Spleen (tissue), 11 donors: ENCODE data around the gene SUCLG1. TPM values are rescaled to one million over a fixed set of nuclear protein-coding genes. Genes with fewer than 3 reads are reported as not detected.
"Not testable (repeated sequence)": the region's sequence is repeated elsewhere in the genome, so short reads cannot be mapped to it uniquely, and the experiment has no call there.

ENCODE experiments used
- DNase-seq: peaks from one replicate; pipeline ENCODE4 v3.0.0-alpha.2; 2020
- H3K27ac ChIP-seq, 8 donors: fragments of 200-600 bp; sonication (generic) in 7 of 8; 1 replicate in 4 of 8; 2 replicates in 4 of 8; pipeline versions ENCODE4 v1.5.0 to v1.8.0; 2016 to 2021; ENCODE audit warnings: inconsistent platforms in 4 of 8, mild to moderate bottlenecking in 4 of 8, moderate library complexity in 1 of 8
- H3K27me3 ChIP-seq, 7 donors: fragments of 200-600 bp; sonication (generic) in 6 of 7; replicated peaks in 1 of 7; 1 replicate in 4 of 7; 2 replicates in 3 of 7; pipeline versions ENCODE4 v1.5.0 to v1.8.0; 2016 to 2021; ENCODE audit warnings: inconsistent platforms in 3 of 7, mild to moderate bottlenecking in 1 of 7
- H3K36me3 ChIP-seq, 6 donors: fragments of 200-600 bp; sonication (generic) in 5 of 6; 1 replicate in 4 of 6; 2 replicates in 2 of 6; pipeline versions ENCODE4 v1.5.0 to v1.8.0; 2016 to 2021; ENCODE audit warnings: inconsistent platforms in 2 of 6
- H3K4me1 ChIP-seq, 6 donors: fragments of 200-600 bp; sonication (generic) in 5 of 6; 1 replicate in 3 of 6; 2 replicates in 3 of 6; pipeline versions ENCODE4 v1.5.0 to v1.8.0; 2016 to 2021; ENCODE audit warnings: inconsistent platforms in 3 of 6
- H3K4me3 ChIP-seq, 8 donors: fragments of 200-600 bp; sonication (generic) in 7 of 8; 1 replicate in 4 of 8; 2 replicates in 4 of 8; pipeline versions ENCODE4 v1.5.0 to v1.8.0; 2016 to 2021; ENCODE audit warnings: inconsistent platforms in 4 of 8, mild to moderate bottlenecking in 4 of 8, moderate library complexity in 2 of 8
- H3K9me3 ChIP-seq, 8 donors: fragments of 200-600 bp; sonication (generic) in 7 of 8; 1 replicate in 4 of 8; 2 replicates in 4 of 8; pipeline versions ENCODE4 v1.5.0 to v1.8.0; 2016 to 2021; ENCODE audit warnings: inconsistent platforms in 4 of 8
- CTCF ChIP-seq, 11 experiments: fragments of 200-600 bp in 7 of 11; fragments of 450-650 bp in 4 of 11; sonication (generic) in 4 of 11; IDR thresholded peaks in 8 of 11; conservative IDR thresholded peaks in 3 of 11; 1 replicate in 7 of 11; 2 replicates in 4 of 11; pipeline versions ENCODE4 v1.4.0 to v1.8.0; 2016 to 2021; ENCODE audit warnings: antibody characterized with exemption in 11 of 11, inconsistent platforms in 4 of 11, mild to moderate bottlenecking in 1 of 11
- POLR2A ChIP-seq, 3 donors: fragments of 450-650 bp; IDR thresholded peaks; one replicate each; pipeline ENCODE4 v1.5.1; 2017; ENCODE audit warnings: antibody characterized with exemption in 3 of 3, mild to moderate bottlenecking in 1 of 3
- POLR2AphosphoS5 ChIP-seq, 3 donors: sonication (generic); formaldehyde crosslinking; IDR thresholded peaks; one replicate each; pipeline ENCODE4 v1.5.1; 2017; ENCODE audit warnings: antibody characterized with exemption in 3 of 3
- WGBS, 5 donors: extraction: QIAGEN DNeasy Blood & Tissue Kit in 3 of 5; methylation state at CpG; one replicate each; pipeline versions ENCODE4 v1.1.5 to v1.1.7; 2013 to 2018; 5-methylcytosine and 5-hydroxymethylcytosine counted together
- intact Hi-C: fragments of 100-400 bp; cut with DNase I; formaldehyde crosslinking; loops from one replicate; pipeline ENCODE4 v1.15.0; 2023; ENCODE audit warnings: low total_unique reads
- polyA plus RNA-seq, 3 donors: library from polyadenylated mRNA; stranded (reverse); fragments of 200-250 nt; gene quantifications; one replicate each; pipeline ENCODE4 v1.2.1, GENCODE V29; 2013
- total RNA-seq, 7 donors: library from RNA; depleted of rRNA in 3 of 7; stranded (reverse); fragments of >200 nt in 3 of 7; fragmentation: NEBNext Ultra II Directional in 4 of 7; extraction: Animal tissue kit (Norgen Biotek cat#: 25700) in 4 of 7; gene quantifications; one replicate each; pipeline versions ENCODE4 v1.1.0 to v1.2.1, GENCODE V29; 2016 to 2021
- donor health status: healthy with polysubstance abuse.
- donor health status: DM: no; HTN: no; CAD: no; lungs with moderate emphysema.
- donor health status: DM: no; HTN: no; CAD: no.
- donor health status: Bipolar disorder and iron deficiency.
- donor health status: healthy.
- donor health status: DM: no; HTN: no; CAD: no.
- donor health status: DM: yes; HTN: yes; CAD: no.

Gene SUCLG1
- total and polyA plus RNA-seq, 10 donors, result 39.2 to 58.3 (median 44.7) TPM

GRCh38 chr2:84417453-84418145 lies 41.5 kb downstream of the SUCLG1 start:
- intact Hi-C loops, result no loop called here
- no peak overlapping the region for H3K27ac ChIP-seq
- DNase-seq, result no peak
- H3K4me1 ChIP-seq, result no peaks in the 10 kb centered on the region
- no peaks in the 10 kb centered on the region for H3K9me3 ChIP-seq
- TF ChIP-seq POLR2A (IDR thresholded peaks at IDR 0.05) (no peak), CTCF (IDR thresholded peaks at IDR 0.05 in 8 of 11, conservative IDR thresholded peaks at IDR 0.05 in 3 of 11) (no peak), POLR2AphosphoS5 (IDR thresholded peaks at IDR 0.05) (no peak)
- 87 to 94% (median 90%) methylated on average over 4 of the region's 4 CpGs for WGBS, 5 donors
- no peaks in the 10 kb centered on the region for H3K27me3 ChIP-seq
- no peak overlapping the region for H3K4me3 ChIP-seq
- H3K36me3 ChIP-seq, result peaks cover 0 to 9% (median 4%) of the 10 kb centered on the region in 6 donors

- no peak for TF ChIP-seq CTCF (IDR thresholded peaks at IDR 0.05 in 8 of 11, conservative IDR thresholded peaks at IDR 0.05 in 3 of 11)
- no peak for TF ChIP-seq POLR2A (IDR thresholded peaks at IDR 0.05)
- no peak for TF ChIP-seq POLR2AphosphoS5 (IDR thresholded peaks at IDR 0.05)
- Histone ChIP-seq H3K27ac (no peak overlapping the region), H3K4me3 (no peak overlapping the region), H3K9me3 (no peaks in the 10 kb centered on the region), H3K4me1 (no peaks in the 10 kb centered on the region), H3K27me3 (no peaks in the 10 kb centered on the region), H3K36me3 (no peaks in the 10 kb centered on the region)
- no peak for DNase-seq
- 70 to 92% (median 72%) methylated on average over 2 of the region's 2 CpGs for WGBS, 5 donors
- intact Hi-C loops, result no loop called here
Observed at GRCh38 chr2:84409531-84409930, 49.5 kb downstream of the SUCLG1 start.

GRCh38 chr2:84402111-84402510 lies 57.0 kb downstream of the SUCLG1 start:
- H3K4me1 ChIP-seq, H3K27ac ChIP-seq, H3K27me3 ChIP-seq, H3K9me3 ChIP-seq, H3K4me3 ChIP-seq, intact Hi-C loops, H3K36me3 ChIP-seq, DNase-seq: not testable (repeated sequence)
- WGBS, 5 donors, result 63 to 82% (median 78%) methylated on average over 3 of the region's 3 CpGs

GRCh38 chr2:84399839-84400238 lies 59.2 kb downstream of the SUCLG1 start:
- H3K9me3 ChIP-seq, intact Hi-C loops, H3K4me3 ChIP-seq, H3K27ac ChIP-seq, DNase-seq, H3K4me1 ChIP-seq, H3K36me3 ChIP-seq, H3K27me3 ChIP-seq: not testable (repeated sequence)
- 93 to 100% (median 98%) methylated on average over 1 of the region's 1 CpG for WGBS, 5 donors

- peaks cover 0 to 11% (median 0%) of the 10 kb centered on the region in 7 donors for H3K27me3 ChIP-seq
- no peak overlapping the region for H3K27ac ChIP-seq
- peaks cover 0 to 10% (median 0%) of the 10 kb centered on the region in 8 donors for H3K9me3 ChIP-seq
- DNase-seq, result no peak
- no peak for TF ChIP-seq POLR2AphosphoS5 (IDR thresholded peaks at IDR 0.05)
- no peak for TF ChIP-seq CTCF (IDR thresholded peaks at IDR 0.05 in 8 of 11, conservative IDR thresholded peaks at IDR 0.05 in 3 of 11)
- TF ChIP-seq POLR2A (IDR thresholded peaks at IDR 0.05), result no peak
- intact Hi-C loops, result no loop called here
- H3K36me3 ChIP-seq, result no peaks in the 10 kb centered on the region
- 65 to 80% (median 75%) methylated on average over 3 of the region's 3 CpGs for WGBS, 5 donors
- H3K4me3 ChIP-seq, result no peak overlapping the region
- no peaks in the 10 kb centered on the region for H3K4me1 ChIP-seq
Observed at GRCh38 chr2:84395820-84396219, 63.3 kb downstream of the SUCLG1 start.
